A549 (cell line): ENCODE measurements around the gene ATP6AP1. TPM values are rescaled to one million over a fixed set of nuclear protein-coding genes. Genes with fewer than 3 reads are reported as not detected.

Experiments
- ATAC-seq, 2 experiments: fragments of 200-7000 bp in 1 of 2; fragments of >200 bp in 1 of 2; cut with Nextera tagmentation in 1 of 2; cut with Tn5 transposase in 1 of 2; 3 replicates each; pipeline versions ENCODE4 v1.8.0 to v1.9.1; 2018 to 2020; ENCODE audit warnings: mild to moderate bottlenecking in 1 of 2, moderate library complexity in 1 of 2
- CTCF ChIA-PET: fragments of 300-600 bp; sonication (Branson Sonifier 250); formaldehyde crosslinking; extraction: SDS; loops from one replicate; lab custom pipeline; 2021; ENCODE audit warnings: antibody characterized with exemption, inconsistent platforms; lab: Yijun Ruan, JAX
- POLR2A ChIA-PET: fragments of 350-600 bp; formaldehyde crosslinking; extraction: SDS; loops from one replicate; lab custom pipeline; 2021; ENCODE audit warnings: antibody characterized with exemption, inconsistent platforms; lab: Yijun Ruan, JAX
- DNase-seq, 2 experiments: peaks; one replicate each; pipeline versions ENCODE4 v3.0.0 to v3.0.0-alpha.2; 2011 to 2016; ENCODE audit warnings: low read depth in 1 of 2, low spot score in 1 of 2
- FAIRE-seq: peaks from 2 replicates; lab custom pipeline; 2011; peaks lifted over from hg19 to GRCh38; lab: Jason Lieb, UNC
- H3K27ac ChIP-seq, 2 experiments: fragments of >200 bp; sonication (Bioruptor Twin); formaldehyde crosslinking; 3 replicates each; pipeline ENCODE4 v1.5.1; 2016 to 2017
- H3K4me1 ChIP-seq: fragments of >200 bp; sonication (Bioruptor Twin); formaldehyde crosslinking; 3 replicates; pipeline ENCODE4 v1.6.1; 2016
- H3K4me2 ChIP-seq: fragments of >200 bp; sonication (Bioruptor Twin); formaldehyde crosslinking; 3 replicates; pipeline ENCODE4 v1.6.1; 2016
- H3K4me3 ChIP-seq: fragments of >200 bp; sonication (Bioruptor Twin); formaldehyde crosslinking; 3 replicates; pipeline ENCODE4 v1.5.1; 2016
- H3K9me3 ChIP-seq: fragments of >200 bp; sonication (Bioruptor Twin); formaldehyde crosslinking; 3 replicates; pipeline ENCODE4 v1.6.1; 2016
- BCL3 ChIP-seq: fragments of >200 bp; sonication (Bioruptor Twin); formaldehyde crosslinking; IDR thresholded peaks from 3 replicates; pipeline ENCODE4 v1.6.1; 2016
- CBX8 ChIP-seq: fragments of 200-600 bp; sonication (generic); IDR thresholded peaks from 2 replicates; pipeline ENCODE4 v1.6.1; 2016
- CHD4 ChIP-seq: fragments of 200-600 bp; sonication (generic); IDR thresholded peaks from 2 replicates; pipeline ENCODE4 v1.6.1; 2016; ENCODE audit warnings: antibody characterized with exemption, mild to moderate bottlenecking, borderline replicate concordance
- CTCF ChIP-seq: fragments of >200 bp; sonication (Bioruptor Twin); formaldehyde crosslinking; IDR thresholded peaks from 3 replicates; pipeline ENCODE4 v1.5.1; 2016
- EHF ChIP-seq: fragments of 250-450 bp; sonication (Bioruptor Pico); IDR thresholded peaks from 2 replicates; pipeline ENCODE4 v1.5.0; 2020; ENCODE audit warnings: mild to moderate bottlenecking
- EP300 ChIP-seq, 2 experiments: fragments of >200 bp; sonication (Bioruptor Twin); formaldehyde crosslinking; IDR thresholded peaks; 2 replicates in 1 of 2; 3 replicates in 1 of 2; pipeline ENCODE4 v1.6.1; 2016 to 2017
- FOXS1 ChIP-seq: fragments of 250-450 bp; sonication (Bioruptor Pico); IDR thresholded peaks from 2 replicates; pipeline ENCODE4 v1.5.0; 2020; ENCODE audit warnings: mild to moderate bottlenecking, moderate library complexity
- HEYL ChIP-seq: fragments of 250-450 bp; sonication (Bioruptor Pico); IDR thresholded peaks from 2 replicates; pipeline ENCODE4 v1.8.0; 2021; ENCODE audit warnings: mild to moderate bottlenecking, moderate library complexity
- HOXA7 ChIP-seq: fragments of 250-450 bp; sonication (Bioruptor Pico); IDR thresholded peaks from 2 replicates; pipeline ENCODE4 v1.5.0; 2020; ENCODE audit warnings: mild to moderate bottlenecking, moderate library complexity
- JUN ChIP-seq, 2 experiments: fragments of >200 bp; sonication (Bioruptor Twin); formaldehyde crosslinking; IDR thresholded peaks; 2 replicates in 1 of 2; 3 replicates in 1 of 2; pipeline ENCODE4 v1.6.1; 2016 to 2017
- JUNB ChIP-seq: fragments of >200 bp; sonication (Bioruptor Twin); formaldehyde crosslinking; IDR thresholded peaks from 2 replicates; pipeline ENCODE4 v1.6.1; 2016
- KDM1A ChIP-seq: fragments of 200-600 bp; sonication (generic); IDR thresholded peaks from 2 replicates; pipeline ENCODE4 v1.6.1; 2016; ENCODE audit warnings: low read depth, mild to moderate bottlenecking
- MAFK ChIP-seq: fragments of 450-650 bp; IDR thresholded peaks from 2 replicates; pipeline ENCODE4 v1.6.1; 2014; ENCODE audit not compliant: partially characterized antibody
- PHF8 ChIP-seq: fragments of 200-600 bp; sonication (generic); IDR thresholded peaks from 2 replicates; pipeline ENCODE4 v1.6.1; 2016; ENCODE audit warnings: low read depth, mild to moderate bottlenecking, antibody characterized with exemption, moderate library complexity, borderline replicate concordance
- POLR2AphosphoS2 ChIP-seq: conservative IDR thresholded peaks from 2 replicates; pipeline ENCODE4 v1.6.1; 2012; ENCODE audit warnings: low read length, improper control_type of control experiment, inconsistent platforms
- RAD21 ChIP-seq, 2 experiments: fragments of >200 bp in 1 of 2; sonication (Bioruptor Twin) in 1 of 2; formaldehyde crosslinking in 1 of 2; IDR thresholded peaks in 1 of 2; conservative IDR thresholded peaks in 1 of 2; 2 replicates in 1 of 2; 3 replicates in 1 of 2; pipeline ENCODE4 v1.6.1; 2012 to 2018; ENCODE audit warnings: inconsistent platforms in 1 of 2
- RARB ChIP-seq: fragments of 250-450 bp; sonication (Bioruptor Pico); IDR thresholded peaks from 2 replicates; pipeline ENCODE4 v1.8.0; 2021; ENCODE audit warnings: mild to moderate bottlenecking, moderate library complexity
- RCOR1 ChIP-seq: fragments of 150-350 bp; IDR thresholded peaks from 2 replicates; pipeline ENCODE4 v1.6.1; 2014; ENCODE audit warnings: antibody characterized with exemption, low read length, low read depth
- RNF2 ChIP-seq: fragments of 200-600 bp; sonication (generic); IDR thresholded peaks from 2 replicates; pipeline ENCODE4 v1.6.1; 2016; ENCODE audit warnings: low read depth, mild to moderate bottlenecking, antibody characterized with exemption, moderate library complexity, borderline replicate concordance
- SMC3 ChIP-seq: fragments of >200 bp; sonication (Bioruptor Twin); formaldehyde crosslinking; IDR thresholded peaks from 3 replicates; pipeline ENCODE4 v1.6.1; 2018; ENCODE audit warnings: inconsistent platforms
- SREBF2 ChIP-seq: fragments of 450-650 bp; IDR thresholded peaks from 2 replicates; pipeline ENCODE4 v1.6.1; 2014; ENCODE audit warnings: mild to moderate bottlenecking, moderate library complexity
- TFCP2L1 ChIP-seq: fragments of 250-450 bp; sonication (Bioruptor Pico); IDR thresholded peaks from 2 replicates; pipeline ENCODE4 v1.5.0; 2021; ENCODE audit warnings: mild to moderate bottlenecking
- ZFP36 ChIP-seq: fragments of 450-650 bp; IDR thresholded peaks from 2 replicates; pipeline ENCODE4 v1.6.1; 2014; ENCODE audit warnings: borderline replicate concordance; ENCODE audit not compliant: partially characterized antibody
- WGBS: methylation state at CpG from one replicate; pipeline ENCODE4 v1.1.6; 2017; ENCODE audit errors: missing lambda C conversion rate; 5-methylcytosine and 5-hydroxymethylcytosine counted together
- polyA plus RNA-seq, 4 experiments: library from polyadenylated mRNA; depleted of rRNA in 3 of 4; stranded (reverse); fragments of >200 nt; fragmentation: RNase III in 1 of 4; extraction: RNeasy Plus Mini Kit Qiagen cat#74134 plus additional on column Dnase treatment in 1 of 4; gene quantifications; 2 replicates in 3 of 4; 3 replicates in 1 of 4; pipeline ENCODE4 v1.2.3, GENCODE V29; 2011 to 2017
- TF ChIP-seq, protein P1 (sequence below): IDR thresholded peaks from 2 replicates; pipeline ENCODE4 v1.6.1; 2012; ENCODE audit warnings: low read depth, borderline replicate concordance

Gene ATP6AP1
- polyA plus RNA-seq, 2 of the 4 experiments (the other 2 are of a cell fraction) = 62.6 to 81.7 TPM

- no peak for TF ChIP-seq PHF8
- no peak for TF ChIP-seq EP300 (IDR thresholded peaks at IDR 0.05)
- TF ChIP-seq JUNB = no peak
- no peak for TF ChIP-seq FOXS1 (CRISPR knock-in tag)
- no peak for TF ChIP-seq RNF2
These were observed 36.4 kb downstream of the ATP6AP1 start (continued) for GRCh38 chrX:154464806-154465365.

DNA sequence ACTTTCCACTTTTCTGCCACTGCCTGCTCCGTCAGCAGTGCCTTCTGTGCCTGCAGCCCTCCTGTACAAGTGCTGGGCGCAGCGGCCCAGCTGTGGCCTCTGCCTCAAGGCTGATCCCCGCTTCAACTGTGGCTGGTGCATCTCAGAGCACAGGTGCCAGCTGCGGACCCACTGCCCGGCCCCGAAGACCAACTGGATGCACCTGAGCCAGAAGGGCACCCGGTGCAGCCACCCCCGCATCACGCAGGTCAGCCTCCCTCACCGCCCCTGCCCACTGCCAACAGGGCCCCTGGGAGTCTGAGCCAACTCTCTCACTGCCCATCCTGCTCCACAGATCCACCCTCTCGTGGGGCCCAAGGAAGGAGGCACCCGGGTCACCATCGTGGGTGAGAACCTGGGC lies 37.1 kb downstream of the ATP6AP1 start:
- POLR2A ChIA-PET = no interaction called here
- FAIRE-seq = no peak
- no peak for TF ChIP-seq EHF (CRISPR knock-in tag)
- TF ChIP-seq, protein P1, sequence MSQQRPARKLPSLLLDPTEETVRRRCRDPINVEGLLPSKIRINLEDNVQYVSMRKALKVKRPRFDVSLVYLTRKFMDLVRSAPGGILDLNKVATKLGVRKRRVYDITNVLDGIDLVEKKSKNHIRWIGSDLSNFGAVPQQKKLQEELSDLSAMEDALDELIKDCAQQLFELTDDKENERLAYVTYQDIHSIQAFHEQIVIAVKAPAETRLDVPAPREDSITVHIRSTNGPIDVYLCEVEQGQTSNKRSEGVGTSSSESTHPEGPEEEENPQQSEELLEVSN = no peak
- no peak for TF ChIP-seq KDM1A
- no peak for TF ChIP-seq RARB (CRISPR knock-in tag)
- TF ChIP-seq SMC3 = no peak
- no peak for TF ChIP-seq JUN (IDR thresholded peaks at IDR 0.05)
- no peak for TF ChIP-seq BCL3
- no peak for TF ChIP-seq RAD21 (conservative IDR thresholded peaks at IDR 0.05 in 1 of 2, IDR thresholded peaks at IDR 0.05 in 1 of 2)
- no peak for TF ChIP-seq SREBF2
- TF ChIP-seq CTCF = no peak
- no peak for TF ChIP-seq CHD4
- no peak for TF ChIP-seq CBX8
- TF ChIP-seq HEYL (CRISPR knock-in tag) = no peak
- no peak for TF ChIP-seq ZFP36
- no peak for TF ChIP-seq TFCP2L1 (CRISPR knock-in tag)
- no peak for TF ChIP-seq RCOR1
- TF ChIP-seq, all 56 proteins: peak for 0
- CTCF ChIA-PET = no interaction called here
- ATAC-seq (no peak), DNase-seq (no peak)
- H3K9me3 ChIP-seq = no peaks in the 10 kb centered on the region
- H3K4me2 ChIP-seq = no peak overlapping the region
- no peaks in the 10 kb centered on the region for H3K4me1 ChIP-seq
- H3K4me3 ChIP-seq = no peak overlapping the region
- WGBS = 64% methylated on average over 3 of the region's 14 CpGs
- H3K27ac ChIP-seq = no peak overlapping the region

GRCh38 chrX:154466036-154466435 lies 37.6 kb downstream of the ATP6AP1 start:
- Histone ChIP-seq H3K4me2 (no peak overlapping the region), H3K4me1 (no peaks in the 10 kb centered on the region)
- TF ChIP-seq HOXA7 (no peak), EP300 (IDR thresholded peaks at IDR 0.05) (no peak), MAFK (no peak), POLR2AphosphoS2 (no peak), BCL3 (no peak), SREBF2 (no peak)
- TF ChIP-seq, all 56 proteins: peak for 0
- ChIA-PET POLR2A (no interaction called here), CTCF (no interaction called here)
- no peaks in the 10 kb centered on the region for H3K9me3 ChIP-seq
- H3K4me3 ChIP-seq = no peak overlapping the region
- FAIRE-seq (no peak), DNase-seq (no peak), ATAC-seq (no peak)
- WGBS = 89% methylated on average over 10 of the region's 32 CpGs
- no peak overlapping the region for H3K27ac ChIP-seq
